Astrocyte (in vitro differentiated cells and primary cell): ENCODE measurements around the gene TP73.

Experiments
- CTCF ChIP-seq: IDR thresholded peaks from 2 replicates; pipeline ENCODE4 v1.5.1; 2011; ENCODE audit warnings: low read depth, mild to moderate bottlenecking, inconsistent platforms, low read length, moderate library complexity; ENCODE audit not compliant: insufficient read depth
- EZH2 ChIP-seq: IDR thresholded peaks from 2 replicates; pipeline ENCODE4 v1.6.1; 2012; ENCODE audit warnings: mild to moderate bottlenecking, low read length, inconsistent platforms; ENCODE audit not compliant: insufficient read depth

GRCh38 chr1:3774946-3775489 lies 122.7 kb downstream of the TP73 start:
- TF ChIP-seq CTCF: no peak
- no peak for TF ChIP-seq EZH2
